Measurements from ENCODE around the gene NDUFS3. TPM values are rescaled to one million over a fixed set of nuclear protein-coding genes. Genes with fewer than 3 reads are reported as not detected.
"Not testable (repeated sequence)": the region's sequence is repeated elsewhere in the genome, so short reads cannot be mapped to it uniquely, and the experiment has no call there.

The NDUFS3 gene
- total RNA-seq, 6 donors from 2014 or later, result 42.5 to 92.6 (median 72.2) TPM

DNA sequence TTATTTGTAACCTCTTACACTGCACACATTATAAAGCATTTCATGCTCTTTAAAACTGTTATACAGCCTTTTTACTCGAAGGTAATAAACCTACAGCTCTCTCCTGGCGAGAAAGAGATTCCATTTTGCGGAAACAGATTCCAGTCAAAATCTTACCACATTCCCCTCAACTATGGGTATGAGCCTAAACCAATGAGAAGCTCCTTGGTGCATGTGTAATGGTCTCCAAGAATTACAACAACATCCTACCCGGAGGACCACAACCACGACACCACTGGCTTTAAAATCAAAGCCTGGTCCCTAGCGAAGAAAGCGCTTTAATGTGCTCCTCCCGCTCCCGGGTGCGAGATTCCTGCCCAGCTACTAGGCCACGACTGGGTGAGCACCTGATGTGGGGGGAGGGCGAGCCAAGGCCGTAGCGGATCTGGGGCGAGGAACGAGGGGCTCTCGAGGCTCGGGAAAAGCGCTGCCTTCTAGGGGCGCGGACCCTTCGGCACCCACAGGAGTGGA lies 26.8 kb upstream of the NDUFS3 start:
- Histone ChIP-seq H3K36me3 (no peaks in the 10 kb centered on the region), H3K4me3 (peak overlapping the region; percentile 59 to 97 (median 92)), H3K9me3 (no peaks in the 10 kb centered on the region), H3K27me3 (no peaks in the 10 kb centered on the region), H3K4me1 (peaks cover 36 to 58% (median 40%) of the 10 kb centered on the region in 4 donors), H3K27ac (peak overlapping the region; percentile 91 to 95 (median 95))
- TF ChIP-seq POLR2A (IDR thresholded peaks at IDR 0.05), result no peak
- TF ChIP-seq, protein P1, sequence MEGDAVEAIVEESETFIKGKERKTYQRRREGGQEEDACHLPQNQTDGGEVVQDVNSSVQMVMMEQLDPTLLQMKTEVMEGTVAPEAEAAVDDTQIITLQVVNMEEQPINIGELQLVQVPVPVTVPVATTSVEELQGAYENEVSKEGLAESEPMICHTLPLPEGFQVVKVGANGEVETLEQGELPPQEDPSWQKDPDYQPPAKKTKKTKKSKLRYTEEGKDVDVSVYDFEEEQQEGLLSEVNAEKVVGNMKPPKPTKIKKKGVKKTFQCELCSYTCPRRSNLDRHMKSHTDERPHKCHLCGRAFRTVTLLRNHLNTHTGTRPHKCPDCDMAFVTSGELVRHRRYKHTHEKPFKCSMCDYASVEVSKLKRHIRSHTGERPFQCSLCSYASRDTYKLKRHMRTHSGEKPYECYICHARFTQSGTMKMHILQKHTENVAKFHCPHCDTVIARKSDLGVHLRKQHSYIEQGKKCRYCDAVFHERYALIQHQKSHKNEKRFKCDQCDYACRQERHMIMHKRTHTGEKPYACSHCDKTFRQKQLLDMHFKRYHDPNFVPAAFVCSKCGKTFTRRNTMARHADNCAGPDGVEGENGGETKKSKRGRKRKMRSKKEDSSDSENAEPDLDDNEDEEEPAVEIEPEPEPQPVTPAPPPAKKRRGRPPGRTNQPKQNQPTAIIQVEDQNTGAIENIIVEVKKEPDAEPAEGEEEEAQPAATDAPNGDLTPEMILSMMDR (IDR thresholded peaks at IDR 0.05), result no peak
- no peak for TF ChIP-seq POLR2AphosphoS5 (IDR thresholded peaks at IDR 0.05)
- no peak for TF ChIP-seq EP300 (IDR thresholded peaks at IDR 0.05)
- ATAC-seq (ENCODE audit: low FRiP score in 2 of 2) (peak; percentile 36 to 48), DNase-seq (peak in 1 of 2 donors; percentile 34)
- WGBS, 2 donors, result 2 to 9% methylated on average over 10 to 22 of the region's 22 CpGs

DNA sequence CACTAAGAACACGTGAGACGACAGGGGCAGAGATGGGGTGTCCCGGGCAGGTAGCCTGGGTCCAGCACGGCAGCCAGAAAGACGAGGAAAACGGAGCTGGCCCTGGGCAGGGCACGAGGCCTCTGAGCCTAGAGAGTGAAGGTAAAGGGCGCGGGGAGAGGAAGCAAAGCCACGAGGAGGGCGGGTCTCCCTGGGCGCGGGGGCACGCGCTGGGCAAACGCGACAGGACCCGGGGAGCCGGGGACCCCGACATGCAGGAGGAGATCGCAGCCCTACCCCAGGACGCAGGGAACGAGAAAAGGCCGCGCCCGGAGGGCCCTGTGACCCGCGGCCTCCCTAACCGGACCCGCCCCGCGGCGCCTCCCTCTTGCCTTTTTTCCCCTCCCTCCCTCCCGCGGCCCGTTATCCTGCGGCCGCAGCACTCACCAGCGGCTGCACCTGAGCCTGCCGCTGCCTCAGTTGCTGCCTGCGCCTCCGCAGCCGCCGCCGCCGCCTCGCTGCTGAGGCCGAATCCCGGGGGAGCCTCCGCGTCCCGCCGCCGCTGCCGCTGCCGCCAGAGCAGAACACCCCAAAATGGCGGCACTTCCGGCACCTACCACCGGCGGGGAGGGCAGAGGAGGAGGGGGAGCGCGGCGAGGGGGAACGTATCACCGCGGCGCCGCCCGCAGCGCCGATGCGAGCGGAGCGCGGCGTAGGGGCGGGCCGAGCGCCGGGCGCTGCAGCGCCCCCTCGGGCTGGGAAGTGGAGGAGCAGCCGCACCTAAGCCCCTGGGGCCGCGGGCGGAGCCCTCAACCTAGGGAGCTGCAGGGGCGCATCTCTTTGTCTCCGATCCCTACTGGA lies 26.1 kb upstream of the NDUFS3 start, which contains the start of gene CELF1:
Gene CELF1, minus strand, starts transcription at position 567 of the 840 bp plus-strand sequence. CDS start 53,609 bp downstream, outside the sequence.
- peak; percentile 89 to 91 for TF ChIP-seq POLR2AphosphoS5 (IDR thresholded peaks at IDR 0.05)
- TF ChIP-seq, protein P1 (IDR thresholded peaks at IDR 0.05), result peak; percentile 97 to 98 (median 98)
- TF ChIP-seq POLR2A (IDR thresholded peaks at IDR 0.05), result peak in 2 of 4 donors; percentile 62 to 84
- TF ChIP-seq EP300 (IDR thresholded peaks at IDR 0.05), result peak in 1 of 4 donors; percentile 20
- ATAC-seq (ENCODE audit: low FRiP score in 2 of 2) (peak; percentile 99), DNase-seq (peak; percentile 93 to 97)
- Histone ChIP-seq H3K36me3 (no peaks in the 10 kb centered on the region), H3K27ac (peak within 1 kb of the TSS; percentile 91 to 95 (median 95)), H3K9me3 (no peaks in the 10 kb centered on the region), H3K27me3 (no peaks in the 10 kb centered on the region), H3K4me1 (peaks cover 29 to 51% (median 33%) of the 10 kb centered on the region in 4 donors), H3K4me3 (peak within 1 kb of the TSS; percentile 59 to 97 (median 92))
- WGBS, 2 donors, result 0% methylated on average over 27 to 72 of the region's 89 CpGs

DNA sequence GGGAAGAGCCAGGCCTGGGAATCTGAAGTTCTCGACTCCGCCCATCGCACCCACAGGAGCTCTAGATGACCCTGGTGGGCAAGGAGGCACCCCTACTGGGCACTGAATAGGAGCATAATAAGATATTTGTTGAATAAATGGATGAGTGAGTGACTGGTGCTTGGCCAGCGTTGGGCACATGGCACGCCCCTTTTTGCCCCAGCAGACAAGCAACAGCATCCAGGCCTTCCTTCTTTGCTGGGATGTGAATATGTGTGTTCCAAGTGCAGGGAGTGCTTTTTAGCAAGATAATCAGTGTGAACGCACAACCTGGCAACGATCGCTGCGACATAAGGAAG lies 25.5 kb upstream of the NDUFS3 start:
- TF ChIP-seq EP300 (IDR thresholded peaks at IDR 0.05) (no peak), POLR2AphosphoS5 (IDR thresholded peaks at IDR 0.05) (no peak)
- H3K4me3 ChIP-seq, result peak overlapping the region in 3 of 4 donors; percentile 59 to 97 (median 88)
- no peaks in the 10 kb centered on the region for H3K27me3 ChIP-seq
- no peaks in the 10 kb centered on the region for H3K36me3 ChIP-seq
- 22 to 24% methylated on average over 6 to 8 of the region's 9 CpGs for WGBS, 2 donors
- H3K4me1 ChIP-seq, result peaks cover 23 to 45% (median 28%) of the 10 kb centered on the region in 4 donors
- ATAC-seq (ENCODE audit: low FRiP score in 2 of 2) (peak; percentile 27 to 66), DNase-seq (no peak)
- no peaks in the 10 kb centered on the region for H3K9me3 ChIP-seq
- H3K27ac ChIP-seq, result peak overlapping the region; percentile 91 to 95 (median 95)

DNA sequence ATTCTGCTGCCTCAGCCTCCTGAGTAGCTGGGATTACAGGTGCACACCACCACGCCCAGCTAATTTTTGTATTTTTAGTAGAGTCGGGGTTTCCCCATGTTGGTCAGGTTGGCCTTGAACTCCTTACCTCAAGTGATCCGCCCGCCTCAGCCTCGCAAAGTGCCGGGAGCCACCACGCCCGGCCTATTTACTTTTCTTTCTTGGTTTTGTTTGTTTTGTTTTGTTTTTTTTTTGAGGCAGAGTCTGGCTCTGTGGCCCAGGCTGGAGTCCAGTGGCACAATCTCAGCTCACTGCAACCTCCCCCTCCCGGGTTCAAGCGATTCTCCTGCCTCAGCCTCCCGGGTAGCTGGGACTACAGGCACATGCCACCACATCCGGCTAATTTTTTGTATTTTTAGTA lies 21.9 kb upstream of the NDUFS3 start:
- not testable (repeated sequence) for H3K27me3 ChIP-seq; H3K4me3 ChIP-seq; H3K9me3 ChIP-seq; H3K27ac ChIP-seq; DNase-seq; H3K36me3 ChIP-seq; ATAC-seq (ENCODE audit: low FRiP score in 2 of 2)
- H3K4me1 ChIP-seq, result peaks cover 0 to 10% (median 3%) of the 10 kb centered on the region in 4 donors
- 90 to 92% methylated on average over 12 of the region's 12 CpGs for WGBS, 2 donors

DNA sequence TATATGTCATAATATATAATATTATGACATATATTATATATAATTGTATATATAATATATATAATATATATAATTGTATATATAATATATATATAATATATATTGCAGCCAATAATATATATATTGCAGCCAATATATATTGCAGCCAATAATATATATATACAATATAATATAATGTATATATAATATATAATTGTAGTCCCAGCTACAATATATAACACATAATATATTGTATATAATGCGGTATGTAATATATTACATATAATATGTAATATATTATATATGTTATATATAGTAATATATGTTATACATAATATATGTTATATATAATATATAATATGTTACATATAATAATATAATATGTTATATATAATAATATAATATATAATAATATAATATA lies 20.2 kb upstream of the NDUFS3 start:
- peaks cover 0 to 2% (median under 1%) of the 10 kb centered on the region in 4 donors for H3K4me1 ChIP-seq
- H3K36me3 ChIP-seq, result no peaks in the 10 kb centered on the region
- H3K27me3 ChIP-seq, result no peaks in the 10 kb centered on the region
- WGBS, 2 donors, result 100% methylated on average over 1 of the region's 1 CpG
- DNase-seq, result no peak
- H3K4me3 ChIP-seq, result no peak overlapping the region
- ATAC-seq (ENCODE audit: low FRiP score in 2 of 2), result no peak
- no peaks in the 10 kb centered on the region for H3K9me3 ChIP-seq
- TF ChIP-seq EP300 (IDR thresholded peaks at IDR 0.05), result no peak
- no peak for TF ChIP-seq POLR2A (IDR thresholded peaks at IDR 0.05)
- no peak overlapping the region for H3K27ac ChIP-seq

DNA sequence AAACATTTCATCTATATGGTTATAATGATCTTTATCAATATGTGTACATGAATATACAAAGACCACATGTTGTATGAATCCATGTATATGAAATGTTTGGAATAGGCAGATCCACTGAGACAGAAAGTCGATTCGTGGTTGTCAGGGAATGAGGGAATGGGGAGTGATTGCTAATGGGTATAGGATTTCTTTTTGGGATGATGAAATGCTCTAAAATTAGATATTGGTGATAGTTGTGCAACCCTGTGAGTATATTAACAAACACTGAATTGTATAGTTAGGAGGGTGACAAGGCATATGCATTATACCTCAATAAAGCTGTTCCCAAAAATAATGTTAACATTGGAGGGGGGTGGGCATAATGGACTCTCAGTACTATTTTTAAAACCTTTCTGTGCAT lies 18.4 kb upstream of the NDUFS3 start:
- Histone ChIP-seq H3K36me3 (no peaks in the 10 kb centered on the region), H3K27me3 (no peaks in the 10 kb centered on the region), H3K9me3 (no peaks in the 10 kb centered on the region), H3K4me3 (no peak overlapping the region), H3K4me1 (peaks cover 7 to 9% (median 8%) of the 10 kb centered on the region in 4 donors), H3K27ac (no peak overlapping the region)
- 67 to 81% methylated on average over 2 of the region's 2 CpGs for WGBS, 2 donors
- TF ChIP-seq POLR2A (IDR thresholded peaks at IDR 0.05), result no peak
- no peak for TF ChIP-seq EP300 (IDR thresholded peaks at IDR 0.05)
- no peak for TF ChIP-seq POLR2AphosphoS5 (IDR thresholded peaks at IDR 0.05)
- TF ChIP-seq, protein P1 (IDR thresholded peaks at IDR 0.05), result no peak
- DNase-seq, result no peak
- ATAC-seq (ENCODE audit: low FRiP score in 2 of 2), result no peak

DNA sequence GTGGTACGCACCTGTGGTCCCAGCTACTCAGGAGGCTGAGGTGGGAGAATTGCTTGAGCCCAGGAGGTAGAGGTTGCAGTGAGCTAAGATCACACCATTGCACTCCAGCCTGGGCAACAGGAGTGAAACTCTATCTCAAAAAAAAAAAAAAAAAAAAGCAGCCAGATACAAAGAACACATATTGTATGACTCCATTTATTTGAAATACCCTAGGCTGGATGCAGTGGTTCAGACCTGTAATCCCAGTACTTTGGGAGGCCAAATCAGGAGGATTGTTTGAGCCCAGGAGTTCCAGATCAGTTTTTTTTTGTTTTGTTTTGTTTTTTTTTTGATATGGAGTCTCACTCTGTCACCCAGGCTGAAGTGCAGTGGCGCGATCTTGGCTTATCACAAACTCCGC lies 16.5 kb upstream of the NDUFS3 start:
- 93% methylated on average over 4 of the region's 4 CpGs for WGBS, 2 donors

DNA sequence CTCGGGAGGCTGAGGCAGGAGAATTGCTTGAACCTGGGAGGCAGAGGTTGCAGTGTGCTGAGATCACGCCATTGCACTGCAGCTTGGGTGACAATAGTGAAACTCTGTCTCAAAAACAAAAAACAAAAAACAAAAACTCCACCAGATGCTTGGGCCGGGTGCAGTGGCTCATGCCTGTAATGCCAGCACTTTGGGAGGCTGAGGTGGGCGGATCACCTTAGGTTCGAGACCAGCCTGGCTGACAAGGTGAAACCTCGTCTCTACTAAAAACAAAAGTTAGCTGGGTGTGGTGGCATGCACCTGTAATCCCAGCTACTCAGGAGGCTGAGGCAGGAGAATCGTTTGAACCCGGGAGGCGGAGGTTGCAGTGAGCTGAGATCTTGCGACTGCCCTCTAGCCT lies 14.5 kb upstream of the NDUFS3 start:
- peak overlapping the region in 2 of 4 donors; percentile 60 to 94 for H3K4me3 ChIP-seq
- H3K27me3 ChIP-seq; DNase-seq; ATAC-seq (ENCODE audit: low FRiP score in 2 of 2); H3K9me3 ChIP-seq; H3K36me3 ChIP-seq: not testable (repeated sequence)
- 91 to 95% methylated on average over 10 of the region's 10 CpGs for WGBS, 2 donors
- peak overlapping the region in 1 of 4 donors; percentile 85 for H3K27ac ChIP-seq
- peaks cover 11 to 24% (median 16%) of the 10 kb centered on the region in 4 donors for H3K4me1 ChIP-seq

More for the DNA sequence above, 16.5 kb upstream of the NDUFS3 start:
- DNase-seq; ATAC-seq (ENCODE audit: low FRiP score in 2 of 2); H3K9me3 ChIP-seq; H3K4me3 ChIP-seq; H3K27me3 ChIP-seq; H3K36me3 ChIP-seq; H3K27ac ChIP-seq: not testable (repeated sequence)
- peaks cover 11 to 24% (median 16%) of the 10 kb centered on the region in 4 donors for H3K4me1 ChIP-seq
